Choroid plexus epithelial cell (primary cell): ENCODE data around the gene CEACAM6.

Source experiments
- DNase-seq: peaks from one replicate; pipeline ENCODE4 v3.0.0-alpha.2; 2010; ENCODE audit warnings: low read depth
- H3K4me3 ChIP-seq: 2 replicates; pipeline ENCODE4 v1.5.1; 2011; ENCODE audit warnings: low read depth, mild to moderate bottlenecking, control low read depth, low read length, moderate library complexity
- CTCF ChIP-seq: conservative IDR thresholded peaks from 2 replicates; pipeline ENCODE4 v1.5.1; 2011; ENCODE audit warnings: low read depth, mild to moderate bottlenecking, control low read depth, inconsistent platforms, low read length, moderate library complexity

Gene CEACAM6

DNA sequence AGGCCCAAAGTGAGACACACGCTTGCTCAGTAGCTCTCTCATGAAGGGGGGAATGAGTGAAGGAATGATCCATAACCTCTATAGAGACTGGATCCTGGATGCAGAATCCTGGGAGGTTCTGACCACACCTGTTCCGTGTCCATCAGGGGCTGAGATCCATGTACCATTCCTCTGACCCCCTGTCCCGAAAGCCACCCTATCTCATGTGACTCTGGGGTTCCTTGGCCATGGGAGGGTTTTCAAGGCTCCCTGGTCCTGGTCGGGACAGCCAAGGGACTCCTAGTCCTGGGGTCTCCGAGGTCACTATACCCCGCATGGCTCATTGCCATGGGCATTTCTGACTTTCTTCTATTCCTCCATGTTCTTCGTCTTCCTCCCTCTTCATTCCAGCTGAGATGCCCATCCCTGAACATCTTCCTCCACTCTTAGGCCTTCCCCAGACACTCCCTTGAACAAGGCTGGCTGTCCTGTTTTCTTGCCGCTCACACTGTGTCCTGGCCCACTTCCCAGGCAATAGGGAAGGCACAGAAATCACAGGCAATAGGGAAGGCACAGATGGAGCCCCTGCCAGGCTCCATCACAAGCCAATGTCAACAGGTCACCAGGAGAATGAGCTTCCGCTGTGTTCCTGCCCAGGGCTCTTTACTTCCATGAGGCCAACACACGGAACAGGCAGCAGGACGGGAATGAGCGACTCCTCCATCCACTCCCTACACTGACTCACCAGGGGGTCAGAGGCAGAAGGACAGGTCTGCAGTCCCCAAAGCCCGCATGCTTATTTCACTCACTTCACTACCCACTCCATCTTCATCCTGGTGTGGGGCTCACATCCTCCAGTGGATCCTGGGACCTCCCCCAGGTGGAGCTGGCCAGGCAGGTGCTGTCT is 43.7 kb upstream of the CEACAM6 start:
- no peak for TF ChIP-seq CTCF
- no peak overlapping the region for H3K4me3 ChIP-seq
- DNase-seq, result no peak

GRCh38 chr19:41714598-41714997 is 40.7 kb upstream of the CEACAM6 start:
- no peak for DNase-seq
- no peak overlapping the region for H3K4me3 ChIP-seq
- no peak for TF ChIP-seq CTCF

GRCh38 chr19:41718761-41719160 is 36.6 kb upstream of the CEACAM6 start:
- TF ChIP-seq CTCF, result no peak
- no peak for DNase-seq
- no peak overlapping the region for H3K4me3 ChIP-seq

- DNase-seq, result no peak
- no peak overlapping the region for H3K4me3 ChIP-seq
- no peak for TF ChIP-seq CTCF
These were observed 35.2 kb upstream of the CEACAM6 start for GRCh38 chr19:41720103-41720502.

DNA sequence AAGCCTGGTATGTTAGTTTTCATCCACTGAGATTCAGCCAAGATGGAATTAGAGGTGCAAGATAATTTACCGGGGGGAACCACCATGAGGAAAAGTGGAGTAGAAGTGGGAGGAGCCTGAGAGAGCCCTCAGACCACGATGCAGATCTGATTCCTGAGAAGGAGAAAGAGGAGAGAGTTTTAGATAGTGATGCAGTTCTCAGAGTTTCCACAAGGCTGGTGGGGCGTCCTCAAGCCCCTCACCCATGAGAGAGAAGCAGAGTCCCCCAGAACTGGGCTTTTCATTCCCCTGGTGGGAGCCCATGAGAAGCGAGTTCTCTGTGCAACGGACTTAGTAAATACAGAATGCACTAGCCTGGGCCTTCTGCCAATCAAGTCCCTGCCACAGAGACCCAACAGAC is 28.8 kb upstream of the CEACAM6 start:
- no peak overlapping the region for H3K4me3 ChIP-seq
- DNase-seq, result no peak
- no peak for TF ChIP-seq CTCF

DNA sequence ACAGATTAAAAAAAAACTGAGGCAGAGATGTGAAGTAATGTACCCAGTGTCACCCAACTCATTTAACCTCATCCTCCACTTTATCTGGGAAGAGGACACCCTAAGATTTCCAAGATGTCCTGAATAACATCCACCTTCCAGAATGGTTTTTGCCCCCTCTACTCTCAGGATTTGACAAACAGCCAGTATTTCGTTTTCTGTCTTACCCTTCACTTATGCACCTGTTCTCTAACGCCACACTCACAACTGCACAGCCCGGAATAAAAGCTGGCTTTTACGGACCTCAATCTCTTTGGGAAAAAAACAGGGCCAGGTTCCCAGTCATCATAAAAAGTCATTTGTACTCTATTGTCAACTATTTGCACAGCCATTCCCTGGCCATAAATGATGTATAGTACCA is 21.2 kb upstream of the CEACAM6 start:
- no peak overlapping the region for H3K4me3 ChIP-seq
- DNase-seq, result no peak
- no peak for TF ChIP-seq CTCF

GRCh38 chr19:41734585-41734984 is 20.7 kb upstream of the CEACAM6 start:
- no peak for TF ChIP-seq CTCF
- DNase-seq, result no peak
- no peak overlapping the region for H3K4me3 ChIP-seq
